GM04503 (cell line): Measurements from ENCODE around the gene URM1.
"Not testable (repeated sequence)": the region's sequence is repeated elsewhere in the genome, so short reads cannot be mapped to it uniquely, and the experiment has no call there.

Source experiments
- DNase-seq: peaks from one replicate; pipeline ENCODE4 v3.0.0-alpha.2; 2012; ENCODE audit warnings: low read depth

URM1 gene

DNA sequence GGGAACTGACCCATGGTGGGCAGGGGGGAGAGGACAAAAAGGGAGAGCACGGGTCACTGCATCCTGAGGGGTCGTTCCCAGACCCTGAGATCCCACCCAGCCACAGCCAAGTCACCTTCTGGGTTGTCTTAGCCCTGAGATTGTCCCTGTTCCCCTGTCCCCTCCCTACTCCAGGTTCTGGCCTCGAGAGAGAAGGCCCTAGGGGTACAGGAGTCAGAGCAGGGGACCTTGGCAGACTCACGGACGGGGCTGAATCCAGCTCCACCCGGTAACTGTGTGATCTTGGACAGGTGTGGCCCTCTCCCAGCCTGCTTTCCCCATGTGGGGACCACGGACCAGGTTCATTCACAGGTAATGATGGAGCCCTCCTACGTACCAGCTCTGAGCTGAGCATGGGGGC lies 38.3 kb downstream of the URM1 start:
- DNase-seq, result no peak

DNA sequence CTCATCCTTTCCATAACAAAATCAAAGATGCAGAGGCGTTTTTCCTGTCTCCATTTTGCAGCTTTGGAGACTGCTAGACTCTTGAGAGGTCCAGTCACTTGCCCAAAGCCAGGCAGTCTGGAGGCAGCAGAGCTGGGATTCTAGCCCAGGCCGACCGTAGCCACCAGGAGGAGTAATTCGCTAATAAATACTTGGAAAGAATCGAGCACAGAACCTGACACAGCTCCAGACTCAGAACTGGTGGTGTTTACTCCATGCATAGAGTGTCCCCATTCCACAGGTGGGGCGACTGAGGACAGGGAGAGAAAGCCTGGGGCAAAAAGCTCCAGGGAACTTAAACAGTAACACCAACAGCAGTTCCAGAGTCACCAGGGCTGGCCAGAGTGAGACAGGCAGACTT lies 38.8 kb downstream of the URM1 start:
- no peak for DNase-seq

DNA sequence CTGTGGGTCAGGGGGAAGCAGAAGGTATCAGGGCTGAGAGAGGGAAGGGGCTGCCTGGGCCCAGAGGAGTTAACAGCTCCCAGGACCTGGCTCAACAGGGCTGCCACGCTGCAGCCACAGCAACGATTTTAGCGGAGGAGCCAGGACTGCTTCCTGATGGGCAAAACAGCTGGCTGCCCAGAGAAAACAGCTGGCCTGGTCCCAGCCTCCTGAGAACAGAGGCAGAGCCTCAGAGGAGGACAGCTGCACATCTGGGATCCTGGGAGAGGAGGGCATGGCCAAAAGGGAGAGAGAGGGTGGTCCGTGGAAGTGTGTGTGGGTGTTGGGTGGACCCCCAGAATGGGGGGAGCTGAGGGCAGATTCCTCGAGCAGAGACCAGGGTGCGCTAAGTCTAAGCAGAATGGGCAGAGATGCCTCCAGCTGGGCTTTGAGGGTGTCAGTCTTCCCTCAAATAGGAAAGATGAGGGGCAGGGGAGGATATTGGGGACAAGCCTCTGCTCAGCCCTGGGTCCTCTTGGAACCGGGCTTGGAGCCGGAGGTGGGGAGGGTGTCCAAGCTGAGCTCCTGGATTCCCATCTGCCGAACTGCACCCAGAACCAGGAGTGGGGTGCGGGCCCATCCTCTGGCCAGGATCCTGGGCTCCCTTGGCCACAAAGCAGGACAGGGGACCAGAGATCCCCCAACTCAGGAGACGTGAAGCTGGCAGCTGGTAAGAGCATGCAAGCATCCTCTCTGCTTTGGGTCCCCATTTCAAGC lies 40.4 kb downstream of the URM1 start:
- no peak for DNase-seq

DNA sequence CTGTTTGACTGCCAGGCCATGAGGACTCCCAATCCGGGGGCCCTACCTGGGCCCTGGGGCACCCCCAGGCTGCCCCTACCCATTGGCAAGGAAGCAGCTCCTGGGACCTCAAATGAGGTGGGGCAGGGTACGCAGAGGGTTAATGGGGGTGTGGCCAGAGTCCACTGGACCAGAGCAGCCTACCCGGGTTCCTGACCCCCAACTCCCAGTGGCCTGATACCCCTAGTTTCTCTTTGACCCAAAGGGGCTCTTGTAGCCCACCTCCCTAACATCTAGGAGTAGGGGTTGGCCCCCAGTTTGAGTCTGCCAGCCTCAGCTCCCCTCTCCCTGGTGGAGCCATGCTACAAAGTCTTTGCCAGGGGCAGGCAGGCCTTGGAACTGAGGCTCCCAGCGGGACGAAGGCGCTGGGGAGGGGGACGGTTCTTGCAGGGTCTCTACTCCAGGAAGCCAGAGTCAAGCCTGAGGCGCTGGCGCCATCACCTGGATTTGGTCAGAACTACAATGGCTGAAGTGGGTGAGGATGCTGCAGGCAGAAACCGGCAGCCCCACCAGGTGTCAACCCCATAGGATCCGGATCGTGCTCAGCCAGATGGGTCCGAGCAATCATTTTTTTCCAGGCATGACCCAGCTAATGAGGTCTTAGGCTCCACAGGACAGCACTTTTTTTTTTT lies 41.1 kb downstream of the URM1 start:
- DNase-seq, result no peak

DNA sequence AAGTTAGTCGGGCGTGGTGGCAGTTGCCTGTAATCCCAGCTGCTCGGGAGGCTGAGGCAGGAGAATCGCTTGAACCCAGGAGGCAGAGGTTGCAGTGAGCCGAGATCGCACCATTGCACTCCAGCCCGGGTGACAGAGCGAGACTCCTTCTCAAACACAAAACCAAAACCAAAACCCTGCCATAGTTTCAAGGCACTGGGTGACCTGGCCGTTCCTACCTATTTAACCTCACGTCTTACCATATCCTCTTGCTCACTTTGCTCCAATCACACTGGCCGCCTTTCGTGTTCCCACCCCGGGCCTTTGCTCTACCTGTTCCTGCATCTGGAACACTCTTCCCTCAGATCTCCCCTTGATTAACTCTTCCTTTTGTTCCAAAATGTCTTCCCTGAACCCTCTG lies 42.6 kb downstream of the URM1 start:
- DNase-seq, result not testable (repeated sequence)

DNA sequence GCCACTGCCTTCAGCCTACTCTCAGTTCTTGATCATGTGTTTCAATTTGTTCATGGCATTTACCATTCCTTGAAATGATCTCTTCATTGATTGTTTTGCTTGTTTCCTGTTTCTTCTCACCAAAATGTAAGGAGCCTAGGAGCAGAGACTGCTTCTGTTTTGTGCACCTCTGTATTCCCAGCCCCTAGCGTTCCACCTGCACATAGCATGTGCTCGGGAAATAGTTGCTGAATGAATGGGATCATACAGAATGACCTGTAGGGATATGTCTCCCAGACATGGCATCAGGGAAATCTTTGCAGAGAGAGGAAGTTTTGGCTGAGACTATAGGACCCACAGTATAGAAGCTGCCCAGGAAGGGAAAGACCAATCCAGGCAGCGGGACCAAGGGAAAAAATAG lies 43.3 kb downstream of the URM1 start:
- no peak for DNase-seq

DNA sequence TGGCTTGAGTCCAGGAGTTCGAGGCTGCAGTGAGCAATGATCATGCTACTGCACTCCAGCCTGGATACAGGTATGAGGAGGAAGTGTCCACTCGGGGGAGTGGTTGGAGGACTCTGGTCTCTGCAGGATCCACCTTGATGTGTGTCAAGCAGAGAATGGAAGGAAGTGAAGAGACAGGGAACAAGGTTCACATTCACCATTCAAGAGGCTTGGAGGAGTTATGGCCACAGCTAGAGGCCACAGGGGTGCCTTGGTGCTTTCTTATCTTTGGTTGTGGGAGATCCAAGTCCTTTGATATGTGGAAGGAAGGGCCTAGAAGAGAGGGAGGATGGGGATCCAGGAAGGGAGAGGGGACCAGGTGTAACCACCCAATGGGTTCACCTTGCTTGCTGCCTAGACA lies 44.1 kb downstream of the URM1 start:
- DNase-seq, result no peak

DNA sequence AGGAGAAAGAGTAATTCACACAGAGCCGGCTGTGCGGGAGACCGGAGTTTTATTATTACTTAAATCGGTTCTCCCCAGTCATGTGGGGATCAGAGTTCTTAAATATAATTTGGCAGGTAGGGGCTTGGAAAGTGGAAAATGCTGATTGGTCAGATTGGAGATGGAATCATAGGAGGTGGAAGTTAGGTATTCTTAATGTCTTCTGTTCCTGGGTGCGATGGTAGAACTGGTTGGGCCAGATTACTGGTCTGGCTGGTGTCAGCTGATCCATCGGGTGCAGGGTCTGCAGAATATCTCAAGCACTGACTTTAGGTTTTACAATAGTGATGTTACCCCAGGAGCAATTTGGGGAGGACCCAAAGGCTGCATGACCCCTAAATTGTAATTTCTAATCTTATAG lies 44.8 kb downstream of the URM1 start:
- no peak for DNase-seq

DNA sequence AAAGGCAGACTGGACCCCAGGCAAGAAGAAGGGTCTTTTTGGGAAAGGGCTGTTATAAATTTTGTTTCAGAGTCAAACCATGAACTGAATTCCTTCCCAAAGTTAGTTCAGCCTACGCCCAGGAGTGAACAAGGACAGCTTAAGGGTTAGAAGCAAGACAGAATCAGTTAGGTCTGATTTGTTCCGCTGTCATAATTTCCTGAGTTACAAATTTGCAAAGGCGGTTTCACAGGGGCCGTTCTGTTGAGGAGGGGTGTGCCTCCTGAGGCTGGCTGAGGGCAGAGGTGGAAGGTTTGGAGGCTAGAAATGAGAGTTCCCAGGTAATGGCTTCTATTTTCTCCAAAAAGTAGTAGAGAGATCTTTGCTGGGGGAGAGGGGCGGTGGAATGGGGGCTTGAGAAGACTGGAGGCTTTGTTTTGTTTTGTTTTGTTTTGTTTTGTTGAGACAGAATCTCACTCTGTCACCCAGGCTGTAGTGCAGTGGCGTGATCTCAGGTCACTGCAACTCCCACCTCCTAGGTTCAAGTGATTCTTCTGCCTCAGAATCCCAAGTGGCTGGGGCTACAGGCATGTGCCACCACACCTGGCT lies 45.4 kb downstream of the URM1 start:
- DNase-seq, result no peak

DNA sequence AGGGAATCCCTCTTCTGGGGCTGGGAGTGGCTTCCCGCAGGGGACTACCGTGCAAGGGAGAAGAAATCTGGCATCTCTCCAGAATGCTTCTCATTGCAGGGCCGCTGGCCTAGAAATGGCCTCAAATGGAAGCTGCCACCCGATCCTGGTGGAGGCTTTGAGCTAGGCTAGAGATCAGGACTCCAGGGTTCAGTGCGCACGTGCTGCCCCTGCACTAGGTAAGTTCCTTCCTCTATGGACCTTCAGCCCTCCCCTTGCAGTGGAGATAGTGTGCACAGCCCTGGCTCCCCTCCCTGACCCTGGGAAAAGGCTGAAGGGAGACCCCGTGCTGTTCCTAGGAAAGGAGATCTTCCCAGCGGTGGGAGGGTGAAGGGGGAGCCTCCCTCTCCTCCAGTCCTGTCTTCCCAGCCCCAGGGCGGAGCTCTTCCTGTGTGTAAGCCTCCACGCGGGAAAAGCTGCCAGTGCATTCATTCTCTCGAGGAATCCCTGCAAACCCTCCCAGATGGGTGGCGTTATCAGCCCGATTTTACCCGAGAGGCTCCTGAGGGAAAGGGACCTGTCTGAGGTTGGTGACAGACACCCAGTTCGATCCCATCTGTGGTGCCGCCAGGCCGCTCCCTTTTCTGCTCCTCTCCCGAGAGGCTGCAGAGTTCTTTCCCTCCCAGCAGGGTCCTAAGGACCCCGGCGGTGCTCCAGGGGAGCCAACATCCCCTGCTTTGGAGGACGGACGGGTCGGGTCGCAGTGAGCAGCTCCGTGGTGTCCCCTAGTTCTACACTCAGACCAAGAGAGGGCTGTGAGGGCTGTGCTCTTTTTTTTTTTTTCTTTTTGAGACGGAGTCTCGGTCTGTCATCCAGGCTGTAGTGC lies 48.1 kb downstream of the URM1 start:
- no peak for DNase-seq

DNA sequence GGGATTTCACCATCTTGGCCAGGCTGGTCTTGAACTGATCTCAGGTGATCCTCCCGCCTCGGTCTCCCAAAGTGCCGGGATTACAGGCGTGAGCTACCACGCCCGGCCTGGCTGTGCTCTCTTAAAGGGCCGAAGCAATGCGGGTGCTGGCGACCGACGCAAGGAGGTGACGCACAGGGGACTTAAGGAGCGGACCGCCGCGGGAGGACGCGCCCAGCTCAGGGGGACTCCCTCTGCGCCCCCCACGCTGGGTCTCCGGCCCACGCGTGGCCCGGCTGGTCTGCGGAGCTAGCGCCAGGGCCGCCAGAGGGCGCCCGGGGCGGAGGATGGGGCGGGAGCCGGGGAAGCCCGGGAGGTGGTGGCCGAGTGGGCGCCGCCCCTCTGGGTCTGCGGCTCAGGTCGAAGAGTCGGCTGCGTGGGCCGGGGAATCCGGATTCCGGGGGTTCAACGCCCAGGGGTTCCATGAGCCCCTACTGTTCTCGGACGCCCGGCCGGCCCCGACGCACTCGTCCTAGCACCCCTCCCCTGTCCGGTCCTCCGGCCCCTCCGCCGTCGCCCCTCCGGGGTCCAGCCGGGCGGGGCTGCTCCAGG lies 49.0 kb downstream of the URM1 start:
- DNase-seq, result no peak

DNA sequence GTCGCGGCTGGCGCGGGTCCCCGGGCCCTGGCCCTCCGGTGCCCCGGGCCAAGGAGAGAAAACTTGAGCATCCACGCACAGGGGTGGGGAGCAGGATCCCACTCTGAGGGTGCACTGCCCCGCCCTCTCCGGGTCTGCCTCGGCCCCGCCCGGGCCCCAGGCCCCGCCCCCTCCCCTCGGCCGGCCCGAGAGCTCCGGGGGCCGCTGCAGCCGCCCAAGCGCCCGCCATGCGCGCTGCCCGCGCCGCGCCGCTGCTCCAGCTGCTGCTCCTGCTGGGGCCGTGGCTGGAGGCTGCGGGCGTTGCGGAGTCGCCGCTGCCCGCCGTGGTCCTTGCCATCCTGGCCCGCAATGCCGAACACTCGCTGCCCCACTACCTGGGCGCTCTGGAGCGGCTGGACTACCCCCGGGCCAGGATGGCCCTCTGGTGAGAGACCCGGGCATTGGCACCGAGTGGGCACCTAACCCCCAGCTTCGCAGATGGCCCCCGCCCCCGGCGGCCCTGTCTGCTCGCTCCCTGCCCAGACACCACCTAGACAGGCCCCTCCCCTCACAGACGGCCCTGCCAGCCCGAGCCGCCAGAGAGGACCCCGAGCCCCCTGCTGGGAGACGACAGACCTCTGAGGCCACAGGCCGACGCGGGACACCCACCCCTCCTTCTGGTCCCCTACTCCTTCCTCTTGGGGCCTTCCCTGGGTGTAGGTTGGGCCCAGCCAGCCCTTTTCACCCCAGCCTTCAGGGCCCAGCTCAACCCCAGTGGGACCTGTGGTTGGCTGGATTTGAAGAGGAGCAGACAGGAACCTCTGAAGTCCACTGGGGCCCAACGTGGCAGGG lies 49.7 kb downstream of the URM1 start, which contains the start of gene CERCAM:
Gene CERCAM, plus strand, starts transcription at position 207 of the 831 bp plus-strand sequence. Its CDS starts 21 bp downstream, at position 228.
- no peak for DNase-seq

DNA sequence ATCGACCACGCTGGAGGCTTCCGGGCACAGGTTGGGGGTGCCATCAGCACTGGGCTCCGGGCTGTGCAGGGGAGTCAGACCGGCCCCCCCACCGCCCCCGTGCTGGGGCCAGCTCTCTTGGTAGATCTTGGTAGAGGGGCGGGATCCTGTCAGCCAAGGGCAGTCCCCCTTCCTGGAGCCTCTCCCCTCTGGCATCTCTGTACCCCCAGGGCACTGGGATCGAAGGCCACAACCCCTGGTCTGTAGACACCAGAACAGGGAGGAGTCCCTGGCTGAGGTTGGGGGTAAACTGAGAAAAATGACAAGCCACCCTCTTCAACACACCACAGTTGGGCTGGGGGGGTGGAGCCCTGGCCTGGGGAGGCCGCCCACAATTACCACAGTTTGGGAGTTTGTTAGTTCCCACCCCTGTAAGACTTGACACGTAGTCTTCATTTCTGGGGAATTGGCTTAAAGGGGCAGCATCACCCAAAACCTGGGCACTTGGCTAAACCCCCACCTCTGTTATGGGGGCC lies 50.4 kb downstream of the URM1 start:
- DNase-seq, result no peak

DNA sequence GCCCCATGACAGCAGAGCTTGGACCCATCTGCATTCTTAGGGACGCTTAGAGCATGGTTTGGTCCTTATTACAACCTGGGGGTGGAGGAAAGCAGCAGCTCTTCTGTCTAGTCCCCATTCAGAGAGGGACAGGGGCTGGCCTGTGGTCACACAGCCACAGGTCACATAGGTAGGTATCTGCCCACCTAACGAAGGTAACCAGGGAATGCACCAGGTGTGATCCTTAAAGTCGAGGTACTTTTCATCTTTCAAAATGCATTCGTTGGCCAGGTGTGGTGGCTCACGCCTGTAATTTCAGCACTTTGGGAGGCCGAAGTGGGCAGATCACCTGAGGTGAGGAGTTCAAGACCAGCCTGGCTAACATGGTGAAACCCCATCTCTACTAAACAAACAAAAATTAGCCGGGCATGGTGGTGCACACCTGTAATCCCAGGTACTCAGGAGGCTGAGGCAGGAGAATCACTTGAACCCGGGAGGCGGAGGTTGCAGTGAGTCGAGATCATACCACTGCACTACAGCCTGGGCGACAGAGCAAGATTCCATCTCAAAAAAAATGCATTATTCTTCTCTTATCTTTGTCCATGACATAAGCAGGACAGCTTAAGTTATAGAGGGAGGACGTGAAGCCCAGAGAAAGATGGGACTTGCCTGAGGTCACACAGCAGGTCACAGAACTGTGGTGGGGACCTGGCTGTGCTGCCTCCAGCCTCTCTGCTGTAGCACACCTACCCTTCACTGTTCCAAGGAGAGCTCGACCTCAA lies 51.0 kb downstream of the URM1 start:
- not testable (repeated sequence) for DNase-seq

DNA sequence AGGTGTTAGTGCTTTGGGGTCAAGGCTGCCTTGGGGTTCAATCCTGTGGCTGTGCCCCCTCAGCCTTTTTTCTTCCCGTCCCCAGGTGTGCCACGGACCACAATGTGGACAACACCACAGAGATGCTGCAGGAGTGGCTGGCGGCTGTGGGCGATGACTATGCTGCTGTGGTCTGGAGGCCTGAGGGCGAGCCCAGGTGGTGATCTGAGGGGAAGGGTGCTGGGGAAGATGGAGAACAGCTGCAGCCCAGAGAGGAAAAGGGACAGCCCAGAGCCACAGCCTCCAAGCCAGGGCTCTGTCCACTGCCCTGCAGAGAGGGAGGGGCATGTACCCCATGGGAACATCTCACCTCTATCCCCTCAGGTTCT lies 51.6 kb downstream of the URM1 start:
- no peak for DNase-seq

DNA sequence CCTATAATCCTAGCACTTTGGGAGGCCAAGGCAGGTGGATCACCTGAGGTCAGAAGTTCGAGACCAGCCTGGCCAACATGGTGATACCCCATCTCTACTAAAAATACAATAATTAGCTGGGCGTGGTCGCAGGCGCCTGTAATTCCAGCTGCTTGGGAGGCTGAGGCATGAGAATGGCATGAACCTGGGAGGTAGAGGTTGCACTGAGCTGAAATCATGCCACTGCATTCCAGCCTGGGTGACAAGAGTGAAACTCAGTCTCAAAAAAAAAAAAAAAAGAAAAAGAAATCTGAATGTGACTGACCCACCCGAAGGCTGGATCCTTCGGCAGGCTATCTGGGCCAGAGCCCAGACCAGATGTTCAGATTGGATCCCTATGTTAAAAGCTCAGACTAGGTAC lies 52.2 kb downstream of the URM1 start:
- DNase-seq, result not testable (repeated sequence)

DNA sequence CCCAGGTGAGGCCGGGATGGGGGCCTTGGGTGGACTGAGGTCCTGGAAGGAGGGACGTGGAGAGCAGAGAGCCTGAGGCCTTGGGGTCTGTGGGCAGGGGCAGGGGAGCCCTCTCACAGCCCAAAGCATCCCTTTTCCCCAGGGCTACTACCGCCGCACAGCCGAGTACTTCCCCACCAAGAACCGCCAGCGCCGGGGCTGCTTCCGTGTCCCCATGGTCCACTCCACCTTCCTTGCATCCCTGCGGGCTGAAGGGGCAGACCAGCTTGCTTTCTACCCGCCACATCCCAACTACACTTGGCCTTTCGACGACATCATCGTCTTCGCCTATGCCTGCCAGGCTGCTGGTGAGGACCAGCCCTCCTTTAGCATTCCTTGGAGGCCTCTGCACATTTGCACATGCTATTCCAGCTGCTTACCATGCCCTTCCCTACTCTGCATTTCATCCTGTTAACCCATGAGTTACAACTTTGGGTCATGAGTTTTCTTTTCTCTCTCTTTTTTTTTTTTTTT lies 53.1 kb downstream of the URM1 start:
- no peak for DNase-seq

DNA sequence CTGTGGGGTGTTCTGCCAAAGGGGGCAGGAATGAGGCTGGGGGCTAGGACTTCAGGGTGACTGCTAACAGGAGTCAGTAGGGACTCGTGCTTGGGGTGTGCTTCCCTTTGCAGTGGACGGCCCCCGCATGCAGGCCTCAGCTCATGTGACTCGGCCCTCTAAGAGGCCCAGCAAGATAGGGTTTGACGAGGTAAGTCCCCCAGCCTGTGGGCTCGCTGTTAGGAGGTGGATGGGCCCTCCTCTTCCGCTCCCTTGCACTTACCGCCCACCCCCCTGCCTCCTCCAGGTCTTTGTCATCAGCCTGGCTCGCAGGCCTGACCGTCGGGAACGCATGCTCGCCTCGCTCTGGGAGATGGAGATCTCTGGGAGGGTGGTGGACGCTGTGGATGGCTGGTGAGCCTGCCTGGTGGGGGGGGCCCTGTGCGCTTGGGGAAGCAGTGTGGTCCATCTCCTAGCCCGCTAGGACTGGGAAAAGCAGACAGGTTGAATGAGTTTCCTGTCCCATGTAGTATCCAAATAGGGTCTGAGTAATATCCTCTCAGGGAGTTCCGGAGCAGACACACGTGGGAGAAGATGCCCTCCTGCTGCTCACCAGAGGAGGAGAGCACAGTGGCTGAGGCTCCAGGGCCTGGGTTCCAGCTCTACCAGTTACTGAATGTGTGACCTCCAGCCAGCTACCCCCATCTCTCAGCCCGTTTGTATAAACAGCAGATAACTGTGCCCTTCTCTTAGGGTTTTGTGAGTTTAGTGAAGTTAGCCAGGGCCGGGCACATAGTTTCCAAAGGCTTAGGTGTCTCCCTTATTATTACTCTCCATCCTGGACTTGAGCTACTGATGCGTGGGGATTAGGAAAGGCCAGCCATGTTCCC lies 57.7 kb downstream of the URM1 start:
- DNase-seq, result no peak

DNA sequence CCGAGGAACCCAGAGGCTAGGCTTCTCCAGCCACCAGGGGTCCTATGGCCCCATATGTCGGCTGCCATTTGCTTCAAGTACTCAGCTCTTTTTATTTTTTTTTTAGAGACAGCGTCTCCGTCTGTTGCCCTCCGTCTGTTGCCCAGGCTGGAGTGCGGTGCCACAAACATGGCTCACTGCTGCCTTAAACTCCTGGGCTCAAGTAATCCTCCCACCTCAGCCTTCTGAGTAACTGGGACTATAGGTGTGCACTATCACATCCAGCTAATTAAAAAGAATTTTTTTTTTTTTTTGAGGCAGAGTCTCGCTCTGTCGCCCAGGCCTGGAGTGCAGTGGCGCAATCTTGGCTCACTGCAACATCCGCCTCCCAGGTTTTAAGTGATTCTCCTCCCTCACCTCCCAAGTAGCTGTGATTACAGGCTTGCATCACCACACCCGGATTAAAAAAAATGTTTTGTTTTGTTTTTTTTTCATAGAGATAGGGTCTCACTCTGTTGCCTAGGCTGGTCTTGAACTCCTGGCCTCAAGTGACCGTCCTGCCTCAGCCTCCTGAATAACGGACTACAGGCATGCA lies 58.4 kb downstream of the URM1 start:
- no peak for DNase-seq
